K562 (cell line): ENCODE data around the gene KCNAB1. TPM values are rescaled to one million over a fixed set of nuclear protein-coding genes. Genes with fewer than 3 reads are reported as not detected.
A peak's percentile ranks its signal among the peaks of the same experiment; 100 is the strongest.

Experiments used
- ARID2 ChIP-seq: fragments of 450-650 bp; IDR thresholded peaks from 2 replicates; pipeline ENCODE4 v1.6.1; 2017; ENCODE audit warnings: antibody characterized with exemption, mild to moderate bottlenecking
- CLOCK ChIP-seq: fragments of 250-450 bp; sonication (Bioruptor Pico); IDR thresholded peaks from 2 replicates; pipeline ENCODE4 v1.4.0; 2020; ENCODE audit warnings: mild to moderate bottlenecking, moderate library complexity, borderline replicate concordance
- CUX1 ChIP-seq: fragments of 200-800 bp; sonication (Bioruptor generic); IDR thresholded peaks from 2 replicates; pipeline ENCODE4 v1.6.1; 2016; ENCODE audit warnings: missing genetic modification characterization, missing compliant biosample characterization
- ESRRB ChIP-seq: fragments of 250-450 bp; sonication (Bioruptor Pico); IDR thresholded peaks from 2 replicates; pipeline ENCODE4 v1.5.0; 2020; ENCODE audit warnings: mild to moderate bottlenecking, moderate library complexity, borderline replicate concordance
- FOXA3 ChIP-seq, 2 experiments: fragments of 450-650 bp in 1 of 2; sonication (generic) in 1 of 2; formaldehyde crosslinking; IDR thresholded peaks in 1 of 2; conservative IDR thresholded peaks in 1 of 2; 2 replicates each; pipeline versions ENCODE4 v1.4.0 to v1.8.0; 2020 to 2022; ENCODE audit warnings: mild to moderate bottlenecking in 2 of 2, missing genetic modification reagents in 1 of 2
- FUS ChIP-seq: fragments of 200-400 bp; formaldehyde crosslinking; optimal IDR thresholded peaks from 2 replicates; pipeline ENCODE3; 2017; ENCODE audit warnings: low read depth, low read length
- KDM1A ChIP-seq, 2 experiments: fragments of 450-650 bp; IDR thresholded peaks; 2 replicates each; pipeline ENCODE4 v1.6.1; 2016; ENCODE audit warnings: mild to moderate bottlenecking in 2 of 2
- KLF10 ChIP-seq: fragments of 250-450 bp; sonication (Bioruptor Pico); IDR thresholded peaks from 2 replicates; pipeline ENCODE4 v1.6.1; 2021; ENCODE audit warnings: matching md5 sums
- MAFF ChIP-seq: IDR thresholded peaks from 2 replicates; pipeline ENCODE4 v1.6.1; 2012; ENCODE audit warnings: low read length, improper control_type of control experiment
- PRPF4 ChIP-seq: fragments of 200-400 bp; formaldehyde crosslinking; IDR thresholded peaks from one replicate; pipeline ENCODE4 v1.6.1; 2017; ENCODE audit warnings: low read length, low read depth, mild to moderate bottlenecking; ENCODE audit not compliant: insufficient read depth, poor library complexity, severe bottlenecking
- PURB ChIP-seq: sonication (generic); formaldehyde crosslinking; IDR thresholded peaks from 2 replicates; pipeline ENCODE4 v1.9.0; 2021; ENCODE audit warnings: low read depth, mild to moderate bottlenecking, missing genetic modification reagents
- RBM39 ChIP-seq: fragments of 200-400 bp; formaldehyde crosslinking; optimal IDR thresholded peaks from 2 replicates; pipeline ENCODE3; 2018; ENCODE audit warnings: low read depth, low read length
- SMAD3 ChIP-seq: fragments of 450-650 bp; formaldehyde crosslinking; conservative IDR thresholded peaks from 2 replicates; pipeline ENCODE4 v1.4.0; 2020; ENCODE audit warnings: mild to moderate bottlenecking
- SNAPC5 ChIP-seq: fragments of 250-450 bp; sonication (Bioruptor Pico); IDR thresholded peaks from 2 replicates; pipeline ENCODE4 v1.8.0; 2021; ENCODE audit warnings: moderate library complexity, mild to moderate bottlenecking, inconsistent platforms
- SRSF1 ChIP-seq: fragments of 200-400 bp; formaldehyde crosslinking; IDR thresholded peaks from 2 replicates; pipeline ENCODE4 v1.6.1; 2017; ENCODE audit warnings: mild to moderate bottlenecking, low read depth, low read length, moderate library complexity
- WHSC1 ChIP-seq: IDR thresholded peaks from one replicate; pipeline ENCODE4 v1.6.1; 2012; ENCODE audit warnings: low read length, control low read depth, inconsistent platforms
- ZBTB12 ChIP-seq: fragments of 250-450 bp; sonication (Bioruptor Pico); IDR thresholded peaks from 2 replicates; pipeline ENCODE4 v1.4.0; 2020
- ZNF23 ChIP-seq: fragments of 250-450 bp; sonication (Bioruptor Pico); IDR thresholded peaks from 2 replicates; pipeline ENCODE4 v1.4.0; 2020; ENCODE audit warnings: mild to moderate bottlenecking
- ZNF3 ChIP-seq: fragments of 250-450 bp; sonication (Bioruptor Pico); IDR thresholded peaks from 2 replicates; pipeline ENCODE4 v1.5.0; 2021; ENCODE audit warnings: mild to moderate bottlenecking, moderate library complexity
- ZNF316 ChIP-seq: fragments of 450-650 bp; IDR thresholded peaks from 2 replicates; pipeline ENCODE4 v1.6.1; 2016
- polyA plus RNA-seq, 8 experiments: library from polyadenylated mRNA; depleted of rRNA in 4 of 8; stranded (reverse) in 5 of 8; unstranded in 3 of 8; fragments of >200 nt; fragmentation: Nextera tagmentation in 2 of 8; fragmentation: Illumina TruSeq in 1 of 8; extraction: Ambion mirVana in 2 of 8; extraction: Trizol in 1 of 8; gene quantifications; 2 replicates each; pipeline versions ENCODE4 v1.2.1 to v1.2.3, GENCODE V29; 2011 to 2014; ENCODE audit warnings: inconsistent platforms in 1 of 8, missing spikeins in 1 of 8
- total RNA-seq, 7 experiments: library from RNA; depleted of rRNA in 6 of 7; stranded (reverse); fragments of >200 nt in 6 of 7; fragmentation: Illumina TruSeq in 2 of 7; extraction: Trizol in 2 of 7; gene quantifications; 2 replicates each; pipeline versions ENCODE4 v1.2.1 to v1.2.3, GENCODE V29; 2011 to 2021; ENCODE audit warnings: low replicate concordance in 1 of 7

Gene KCNAB1
- total and polyA plus RNA-seq, 9 of the 15 experiments (the other 6 are each of a cell fraction or from before 2014, with no cell fraction given), result 0.14 to 1.2 (median 0.51) TPM

GRCh38 chr3:156554842-156555687 lies 434.7 kb downstream of the KCNAB1 start, which contains the start of gene SSR3 (continued):
- TF ChIP-seq ZBTB12 (CRISPR knock-in tag), result peak; percentile 65
- no peak for TF ChIP-seq SNAPC5 (CRISPR knock-in tag)
- no peak for TF ChIP-seq PURB (CRISPR knock-in tag)
- TF ChIP-seq FOXA3 (CRISPR knock-in tag; conservative IDR thresholded peaks at IDR 0.05 in 1 of 2, IDR thresholded peaks at IDR 0.05 in 1 of 2), result no peak; a peak in 1 of 4 replicates
- TF ChIP-seq FUS, result no peak
- TF ChIP-seq SRSF1, result no peak
- no peak for TF ChIP-seq MAFF
- TF ChIP-seq ZNF316, result peak; percentile 6; the same call in 1 of the 2 replicates
- no peak for TF ChIP-seq KLF10 (CRISPR knock-in tag)
- TF ChIP-seq KDM1A (IDR thresholded peaks at IDR 0.05), result no peak
- TF ChIP-seq CLOCK (CRISPR knock-in tag), result no peak
- TF ChIP-seq SMAD3 (CRISPR knock-in tag), result no peak
- no peak for TF ChIP-seq ESRRB (CRISPR knock-in tag)
- no peak for TF ChIP-seq ZNF23 (CRISPR knock-in tag)
- TF ChIP-seq ZNF3 (CRISPR knock-in tag), result no peak
- no peak for TF ChIP-seq PRPF4
- no peak for TF ChIP-seq WHSC1
- no peak for TF ChIP-seq CUX1 (CRISPR knock-in tag)
- TF ChIP-seq ARID2, result no peak
- no peak for TF ChIP-seq RBM39
